Stimulated activated CD4-positive, alpha-beta T cell treated with anti-CD3 and anti-CD28 coated beads, TNF-alpha, amount 100 ng/mL, for 4 hours (primary cell): ENCODE measurements around the gene MYEOV.

Source experiments
- DNase-seq, 3 experiments: peaks; one replicate each; pipeline ENCODE4 v3.0.0-alpha.2; 2020; ENCODE audit warnings: low read depth in 3 of 3

The MYEOV gene

DNA sequence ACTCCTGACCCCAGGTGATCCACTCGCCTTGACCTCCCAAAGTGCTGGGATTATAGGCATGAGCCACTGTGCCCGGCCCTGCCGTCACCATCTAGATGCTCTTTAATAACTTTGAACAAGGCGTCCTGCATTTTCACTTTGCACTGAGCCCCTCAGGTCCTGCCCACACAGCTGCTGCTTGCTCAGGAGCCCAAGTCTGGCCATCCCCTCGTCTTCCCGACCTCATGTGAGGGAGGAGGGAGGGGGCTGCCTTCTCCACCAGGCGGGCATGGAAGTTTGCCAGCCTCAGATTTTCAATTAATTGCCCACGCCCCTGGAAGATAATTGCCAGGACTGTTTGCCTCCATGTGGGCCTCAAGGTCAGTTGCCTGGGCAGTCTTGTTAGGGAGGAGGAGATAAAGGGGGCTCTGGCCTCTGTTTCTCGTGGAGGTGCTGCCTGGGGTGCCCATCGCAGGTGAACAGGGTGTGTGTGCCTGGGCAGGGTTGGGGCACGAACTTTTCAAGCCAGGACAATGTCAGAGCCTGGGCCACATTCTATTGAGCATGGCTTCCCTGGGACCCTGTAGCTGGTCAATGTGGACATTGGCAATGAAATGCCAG lies 27.9 kb upstream of the MYEOV start:
- no peak for DNase-seq

- DNase-seq = no peak
Measured at GRCh38 chr11:69267395-69267805, 26.6 kb upstream of the MYEOV start.

DNA sequence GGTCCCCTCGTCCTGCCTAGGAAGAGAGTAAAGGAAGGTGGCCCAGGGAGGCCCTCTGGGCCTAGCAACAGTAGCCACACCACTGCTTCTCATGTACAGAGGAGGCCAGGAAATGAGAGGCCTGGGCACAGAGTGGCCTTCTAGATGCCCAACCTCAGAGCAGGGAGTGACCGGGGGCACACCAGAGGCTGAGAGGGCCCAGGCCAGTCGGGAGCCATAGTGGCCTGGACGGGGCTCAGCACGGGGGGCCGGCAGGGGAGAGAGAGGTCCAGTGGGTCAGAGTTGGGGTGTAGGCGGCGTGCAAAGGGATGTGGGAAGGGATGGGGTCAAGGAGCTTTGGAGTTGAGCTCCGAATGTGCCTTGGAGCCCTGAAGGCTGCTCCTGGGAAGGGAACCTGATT lies 25.0 kb upstream of the MYEOV start:
- no peak for DNase-seq

- no peak for DNase-seq
Measured at GRCh38 chr11:69269388-69269787, 24.6 kb upstream of the MYEOV start.

DNA sequence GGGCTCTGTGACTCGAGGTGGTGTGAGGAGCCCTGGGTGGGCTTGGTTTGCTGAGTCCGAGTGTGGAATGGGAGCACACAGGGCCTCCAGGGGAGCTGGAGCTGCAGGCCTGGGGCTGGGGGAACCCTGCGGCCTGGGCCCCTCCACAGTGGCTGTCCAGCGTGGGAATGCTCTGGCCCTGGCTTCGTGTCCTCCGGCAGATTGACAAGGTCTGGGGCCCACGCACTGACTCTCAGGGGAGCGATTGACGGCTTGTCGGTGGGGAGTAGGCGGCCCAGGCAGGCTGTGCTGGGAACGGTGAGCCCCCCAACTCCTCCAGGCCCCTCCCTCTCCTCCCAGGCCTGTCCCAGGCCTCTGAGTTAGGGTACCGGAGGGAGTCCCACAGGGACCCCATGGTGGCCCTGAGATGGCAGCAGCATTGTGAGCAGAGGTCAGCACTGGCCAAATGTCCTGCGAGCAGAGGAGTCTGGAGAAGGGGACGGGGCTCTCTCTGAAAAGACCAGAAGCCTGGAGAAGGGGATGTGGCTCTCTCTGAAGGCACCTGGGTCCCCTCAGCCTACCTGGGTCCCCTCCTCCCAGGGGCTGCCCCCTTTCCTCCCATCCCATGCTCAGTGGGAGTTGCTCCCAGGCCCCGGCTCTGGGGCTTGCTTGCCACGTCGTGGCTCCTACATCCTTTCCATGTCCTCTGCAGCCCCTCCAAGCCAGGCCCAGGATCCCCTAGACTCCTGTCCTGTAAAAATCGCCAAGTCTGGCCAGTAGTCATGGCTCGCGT lies 23.8 kb upstream of the MYEOV start:
- no peak for DNase-seq

DNA sequence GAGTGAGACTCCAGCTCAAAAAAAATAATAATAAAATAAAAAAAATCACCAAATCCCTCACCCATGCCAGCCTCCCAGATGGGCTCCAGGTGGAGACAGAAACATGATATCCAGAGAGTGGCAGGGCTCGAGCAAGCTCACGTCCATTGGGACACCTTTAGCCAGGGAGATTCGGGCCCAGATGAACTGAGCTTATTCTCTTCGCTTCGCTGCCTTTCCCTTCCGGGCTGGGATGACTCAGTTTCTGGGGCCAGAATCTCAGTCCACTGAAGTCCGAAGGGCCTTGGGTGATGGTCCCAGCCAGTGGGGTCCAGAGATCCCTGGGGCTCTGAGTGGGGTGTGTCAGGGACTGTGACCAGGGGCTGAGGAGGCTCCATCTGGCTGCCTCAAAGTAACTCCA lies 23.0 kb upstream of the MYEOV start:
- DNase-seq = no peak

GRCh38 chr11:69272055-69272454 lies 21.9 kb upstream of the MYEOV start:
- no peak for DNase-seq

DNA sequence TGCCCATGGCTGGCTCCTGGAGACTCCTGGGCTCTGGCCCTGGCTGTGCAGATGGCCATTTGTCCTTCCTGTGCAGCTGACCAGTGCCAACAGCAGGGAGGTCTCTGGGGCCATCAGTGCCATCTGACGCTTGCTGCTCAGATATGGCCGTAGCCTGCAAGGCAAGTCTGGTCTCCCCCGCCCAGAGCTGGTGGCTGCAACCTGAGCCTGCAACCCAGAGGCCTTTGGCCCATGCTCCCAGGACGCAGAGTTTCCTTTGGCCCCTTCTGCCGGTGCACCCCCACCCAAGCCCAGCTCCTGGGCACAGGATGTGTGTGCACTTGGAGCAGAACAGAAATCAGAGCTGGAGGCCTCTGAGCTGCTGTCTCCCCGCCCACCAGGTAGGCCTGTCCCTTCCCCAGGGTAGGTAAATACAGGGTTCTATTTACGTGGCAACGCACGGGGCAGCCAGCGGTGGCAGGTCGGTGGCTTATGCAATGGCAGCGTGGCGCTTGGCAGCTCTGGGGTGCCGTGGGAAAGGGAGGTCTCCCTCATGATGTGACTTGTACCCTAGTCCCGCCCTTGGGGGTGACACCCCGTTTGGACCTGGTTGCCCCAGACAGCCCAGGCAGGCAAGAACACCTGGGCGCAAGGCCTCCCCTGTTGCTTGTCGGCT lies 21.0 kb upstream of the MYEOV start:
- DNase-seq = no peak

DNA sequence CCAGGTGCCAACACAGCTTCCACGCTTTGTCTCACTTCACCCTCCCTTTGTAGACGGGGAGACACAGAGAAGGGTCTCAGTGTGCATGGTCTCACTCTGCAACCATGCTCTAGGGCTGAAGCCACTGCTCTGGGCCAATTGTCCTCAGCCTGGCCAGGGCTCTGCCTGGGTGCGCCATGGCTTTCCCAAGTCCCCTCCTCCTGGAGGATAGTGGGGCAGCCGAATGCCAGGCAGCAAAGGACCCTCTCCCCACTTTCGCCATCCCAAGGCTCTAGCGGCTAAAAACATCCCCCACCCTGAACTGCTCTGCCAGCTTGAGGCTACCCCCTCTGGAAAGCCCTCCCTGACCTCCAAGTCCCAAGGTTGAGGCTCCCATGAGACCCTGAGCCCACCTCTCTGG lies 20.4 kb upstream of the MYEOV start:
- no peak for DNase-seq

- DNase-seq = no peak
Measured at GRCh38 chr11:69274531-69275016, 19.4 kb upstream of the MYEOV start.

DNA sequence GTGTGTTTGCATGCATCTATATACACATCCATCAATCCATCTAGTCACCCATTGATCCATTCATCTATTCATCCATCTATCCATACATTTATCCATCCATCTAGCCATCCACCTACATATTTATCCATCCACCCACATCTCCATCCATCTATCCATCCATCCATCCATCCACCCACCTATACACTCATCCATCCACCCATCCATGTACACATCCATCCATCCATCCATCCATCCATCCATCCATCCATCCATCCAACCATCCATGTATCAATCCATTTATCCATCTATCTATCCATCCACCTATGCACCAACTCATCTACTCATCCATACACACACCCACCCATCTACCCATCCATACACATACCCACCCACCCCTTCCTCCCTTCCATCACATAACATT lies 18.8 kb upstream of the MYEOV start:
- DNase-seq = no peak

- DNase-seq = no peak
Measured at GRCh38 chr11:69276165-69276564, 17.8 kb upstream of the MYEOV start.

GRCh38 chr11:69277074-69277809 lies 16.7 kb upstream of the MYEOV start:
- DNase-seq = no peak

- no peak for DNase-seq
Measured at GRCh38 chr11:69278091-69278867, 15.7 kb upstream of the MYEOV start.

- DNase-seq = no peak
Measured at GRCh38 chr11:69280451-69280850, 13.5 kb upstream of the MYEOV start.

GRCh38 chr11:69280994-69281393 lies 13.0 kb upstream of the MYEOV start:
- DNase-seq = no peak

GRCh38 chr11:69283446-69283845 lies 10.5 kb upstream of the MYEOV start:
- no peak for DNase-seq

- no peak for DNase-seq
Measured at GRCh38 chr11:69284081-69284511, 9.9 kb upstream of the MYEOV start.

DNA sequence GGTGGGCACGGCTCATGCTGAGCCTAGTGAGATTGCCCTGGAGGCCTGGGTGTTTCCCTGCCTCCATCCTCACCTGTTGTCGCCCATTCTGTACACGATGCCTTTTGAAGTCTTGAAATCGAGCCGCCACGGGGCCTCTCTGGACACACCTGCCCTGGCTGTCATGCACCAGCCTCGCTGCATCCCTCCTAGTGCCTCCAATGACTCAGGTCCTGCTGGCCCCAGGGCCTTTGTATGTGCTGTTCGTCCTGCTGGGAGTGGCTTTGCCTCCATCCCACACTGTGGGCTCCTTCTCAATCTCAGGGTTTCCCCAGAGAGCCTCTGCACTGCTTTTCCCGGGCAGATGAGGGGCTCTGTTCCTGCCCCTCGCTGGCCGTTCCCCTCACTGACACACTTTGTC lies 8.9 kb upstream of the MYEOV start:
- DNase-seq = no peak

DNA sequence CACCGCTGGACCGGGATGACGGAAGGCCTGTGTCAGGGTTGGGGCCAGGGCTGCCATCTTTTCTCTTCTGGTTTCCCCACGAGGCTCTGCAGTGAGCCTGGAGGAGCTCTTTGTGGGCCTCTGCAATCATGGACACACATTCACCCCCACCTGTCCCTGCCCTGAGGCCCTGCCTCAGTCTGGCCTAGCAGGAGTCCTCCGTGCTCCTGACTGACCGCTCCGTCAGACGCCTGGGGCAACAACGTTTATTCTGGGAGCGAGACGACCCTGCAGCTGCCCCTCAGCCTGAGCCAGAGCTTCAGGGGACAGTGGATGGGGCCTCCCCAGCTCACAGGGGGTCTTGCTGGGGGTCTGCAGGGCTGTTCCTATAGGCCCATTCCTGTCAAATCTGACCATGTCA lies 8.2 kb upstream of the MYEOV start:
- no peak for DNase-seq
